H9 (cell line): Measurements from ENCODE around the gene MCU. TPM values are rescaled to one million over a fixed set of nuclear protein-coding genes. Genes with fewer than 3 reads are reported as not detected.

Source experiments
- DNase-seq: peaks from one replicate; pipeline ENCODE4 v3.0.0-alpha.2; 2017
- H2AFZ ChIP-seq: one replicate; pipeline ENCODE4 v1.6.1; 2013; ENCODE audit warnings: mild to moderate bottlenecking, low read length, control low read depth, moderate library complexity
- H2AK5ac ChIP-seq: 2 replicates; pipeline ENCODE4 v1.6.1; 2013; ENCODE audit warnings: low read length, control low read depth, mixed read lengths; ENCODE audit not compliant: insufficient read length
- H2BK120ac ChIP-seq: one replicate; pipeline ENCODE4 v1.6.1; 2013; ENCODE audit warnings: low read depth, mild to moderate bottlenecking, low read length, control low read depth, inconsistent platforms; ENCODE audit not compliant: poor library complexity, severe bottlenecking
- H2BK12ac ChIP-seq: 2 replicates; pipeline ENCODE4 v1.6.1; 2013; ENCODE audit warnings: low read length, control low read depth, mixed read lengths, low read depth; ENCODE audit not compliant: insufficient read length
- H2BK15ac ChIP-seq: 2 replicates; pipeline ENCODE4 v1.6.1; 2013; ENCODE audit warnings: low read depth, low read length, control low read depth
- H2BK20ac ChIP-seq: one replicate; pipeline ENCODE4 v1.6.1; 2013; ENCODE audit warnings: low read depth, mild to moderate bottlenecking, low read length, control low read depth, inconsistent platforms; ENCODE audit not compliant: poor library complexity, severe bottlenecking
- H2BK5ac ChIP-seq: 2 replicates; pipeline ENCODE4 v1.6.1; 2013; ENCODE audit warnings: low read length, control low read depth, mixed read lengths; ENCODE audit not compliant: insufficient read length
- H3K14ac ChIP-seq: 2 replicates; pipeline ENCODE4 v1.6.1; 2013; ENCODE audit warnings: low read length, control low read depth; ENCODE audit not compliant: insufficient read depth
- H3K18ac ChIP-seq: 2 replicates; pipeline ENCODE4 v1.6.1; 2013; ENCODE audit warnings: low read depth, mild to moderate bottlenecking, mixed read lengths, low read length, control low read depth; ENCODE audit not compliant: insufficient read length
- H3K23ac ChIP-seq: 2 replicates; pipeline ENCODE4 v1.6.1; 2013; ENCODE audit warnings: low read length, control low read depth, mixed read lengths, low read depth; ENCODE audit not compliant: insufficient read length
- H3K23me2 ChIP-seq: 2 replicates; pipeline ENCODE4 v1.6.1; 2013; ENCODE audit warnings: low read depth, mild to moderate bottlenecking, mixed read lengths, low read length, control low read depth; ENCODE audit not compliant: insufficient read length, poor library complexity, severe bottlenecking
- H3K27ac ChIP-seq: 2 replicates; pipeline ENCODE4 v1.5.1; 2013; ENCODE audit warnings: low read length, control low read depth, mixed read lengths, low read depth; ENCODE audit not compliant: insufficient read length
- H3K27me3 ChIP-seq: 2 replicates; pipeline ENCODE4 v1.6.1; 2013; ENCODE audit warnings: low read length, control low read depth, inconsistent platforms; ENCODE audit not compliant: insufficient read depth
- H3K4ac ChIP-seq: 2 replicates; pipeline ENCODE4 v1.6.1; 2013; ENCODE audit warnings: low read depth, mild to moderate bottlenecking, control low read depth, inconsistent platforms, low read length, moderate library complexity
- H3K4me1 ChIP-seq: 2 replicates; pipeline ENCODE4 v1.6.1; 2013; ENCODE audit warnings: low read length, control low read depth, inconsistent platforms; ENCODE audit not compliant: insufficient read depth
- H3K4me2 ChIP-seq: 2 replicates; pipeline ENCODE4 v1.6.1; 2013; ENCODE audit warnings: low read length, control low read depth, mixed read lengths; ENCODE audit not compliant: insufficient read length, insufficient read depth
- H3K56ac ChIP-seq: 2 replicates; pipeline ENCODE4 v1.6.1; 2013; ENCODE audit warnings: low read depth, mild to moderate bottlenecking, mixed read lengths, low read length, control low read depth; ENCODE audit not compliant: insufficient read length
- H3K79me1 ChIP-seq: 2 replicates; pipeline ENCODE4 v1.6.1; 2013; ENCODE audit warnings: low read depth, mild to moderate bottlenecking, moderate library complexity, low read length, control low read depth, inconsistent platforms; ENCODE audit not compliant: insufficient read depth, poor library complexity, severe bottlenecking
- H3K79me2 ChIP-seq: 2 replicates; pipeline ENCODE4 v1.6.1; 2013; ENCODE audit warnings: low read length, control low read depth, inconsistent platforms; ENCODE audit not compliant: insufficient read depth
- H3K9ac ChIP-seq: 2 replicates; pipeline ENCODE4 v1.6.1; 2013; ENCODE audit warnings: low read length, control low read depth, mixed read lengths; ENCODE audit not compliant: insufficient read length; ENCODE audit errors: extremely low read depth
- H3K9me3 ChIP-seq: one replicate; pipeline ENCODE4 v1.6.1; 2013; ENCODE audit warnings: low read depth, low read length, inconsistent platforms; ENCODE audit not compliant: control insufficient read depth
- H3T11ph ChIP-seq: one replicate; pipeline ENCODE4 v1.6.1; 2013; ENCODE audit warnings: mild to moderate bottlenecking, low read length, control low read depth, inconsistent platforms
- H4K20me1 ChIP-seq: one replicate; pipeline ENCODE4 v1.6.1; 2013; ENCODE audit not compliant: control insufficient read depth, insufficient read length, insufficient read depth
- H4K5ac ChIP-seq: 2 replicates; pipeline ENCODE4 v1.6.1; 2013; ENCODE audit warnings: low read depth, mild to moderate bottlenecking, mixed read lengths, low read length, control low read depth; ENCODE audit not compliant: insufficient read length
- H4K8ac ChIP-seq: replicated peaks from 2 replicates; pipeline ENCODE4 v1.6.1; 2013; ENCODE audit warnings: low read length, control low read depth, mixed read lengths, low read depth; ENCODE audit not compliant: insufficient read length
- H4K91ac ChIP-seq: 2 replicates; pipeline ENCODE4 v1.6.1; 2013; ENCODE audit warnings: low read depth, mild to moderate bottlenecking, moderate library complexity, mixed read lengths, low read length, control low read depth; ENCODE audit not compliant: insufficient read length
- H3K27ac Mint-ChIP-seq, 3 experiments: 2 replicates in 2 of 3; 3 replicates in 1 of 3; pipeline ENCODE4 v1.8.0; 2020 to 2021; ENCODE audit warnings: mixed read lengths in 3 of 3, mild to moderate bottlenecking in 1 of 3, moderate library complexity in 1 of 3
- H3K27me3 Mint-ChIP-seq: 2 replicates; pipeline ENCODE4 v1.8.0; 2021; ENCODE audit warnings: low read depth, mild to moderate bottlenecking, moderate library complexity, mixed read lengths
- H3K36me3 Mint-ChIP-seq, 3 experiments: 2 replicates in 2 of 3; 3 replicates in 1 of 3; pipeline ENCODE4 v1.8.0; 2020 to 2021; ENCODE audit warnings: low read depth in 3 of 3, mixed read lengths in 3 of 3; ENCODE audit not compliant: insufficient read depth in 1 of 3
- H3K4me1 Mint-ChIP-seq, 2 experiments: 2 replicates each; pipeline ENCODE4 v1.8.0; 2020; ENCODE audit warnings: mixed read lengths in 2 of 2
- H3K4me3 Mint-ChIP-seq, 2 experiments: 2 replicates in 1 of 2; 3 replicates in 1 of 2; pipeline ENCODE4 v1.8.0; 2020 to 2021; ENCODE audit warnings: mild to moderate bottlenecking in 2 of 2, mixed read lengths in 2 of 2, moderate library complexity in 1 of 2
- H3K9me3 Mint-ChIP-seq, 2 experiments: 2 replicates in 1 of 2; 3 replicates in 1 of 2; pipeline ENCODE4 v1.8.0; 2020; ENCODE audit warnings: mild to moderate bottlenecking in 2 of 2, mixed read lengths in 2 of 2, moderate library complexity in 1 of 2
- WGBS: extraction: QIAGEN DNeasy Blood & Tissue Kit; methylation state at CpG from one replicate; pipeline ENCODE4 v1.1.7; 2013; ENCODE audit warnings: missing lambda C conversion rate, low lambda C conversion rate, mixed read lengths; ENCODE audit not compliant: insufficient read length; ENCODE audit errors: extremely low coverage; 5-methylcytosine and 5-hydroxymethylcytosine counted together
- total RNA-seq: library from RNA; stranded (reverse); gene quantifications from 2 replicates; pipeline ENCODE4 v1.2.1, GENCODE V29; 2021
- TF ChIP-seq, protein P1 (sequence below): fragments of 200-600 bp; sonication (generic); conservative IDR thresholded peaks from 3 replicates; pipeline ENCODE4 v1.8.0; 2021; ENCODE audit warnings: antibody characterized with exemption, mild to moderate bottlenecking

Gene MCU
- total RNA-seq, 1 experiment from 2014 or later: 36.6 TPM

DNA sequence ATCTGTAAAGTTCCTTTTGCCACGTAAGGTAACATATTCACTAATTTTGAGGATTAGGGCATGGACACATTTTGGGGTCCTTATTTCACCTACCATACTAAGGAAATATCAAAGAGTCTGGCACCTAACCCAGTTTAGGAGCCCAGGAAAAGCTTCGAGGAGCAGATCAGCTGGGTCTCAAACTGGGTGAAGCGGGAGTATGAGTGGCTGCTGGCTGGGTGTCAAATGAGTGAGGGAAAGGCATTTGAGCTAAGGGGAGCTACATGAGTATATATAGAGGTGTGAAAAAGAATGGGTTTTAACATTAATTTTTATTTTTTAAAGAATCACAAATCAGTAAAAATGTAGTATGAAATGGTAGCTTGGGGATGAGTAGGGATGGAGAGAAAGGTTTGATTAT, 71.3 kb downstream of the MCU start:
- no peak overlapping the region for H3K4me3 Mint-ChIP-seq
- Histone ChIP-seq H2BK120ac (no peak overlapping the region), H3K23ac (no peak overlapping the region), H3K23me2 (no peaks in the 10 kb centered on the region), H3K4me1 (no peaks in the 10 kb centered on the region; the same call in 1 of the 2 replicates), H2AFZ (no peak overlapping the region), H3K79me1 (no peaks in the 10 kb centered on the region), H3K27ac (no peak overlapping the region), H4K5ac (no peak overlapping the region), H3K9ac (no peak overlapping the region), H3K18ac (no peak overlapping the region), H2BK20ac (no peak overlapping the region), H2BK5ac (no peak overlapping the region), H2BK12ac (no peak overlapping the region), H3K56ac (no peak overlapping the region), H4K8ac (no peak overlapping the region), H3K9me3 (no peaks in the 10 kb centered on the region), H3K4ac (no peak overlapping the region), H3K27me3 (no peaks in the 10 kb centered on the region), H4K91ac (no peak overlapping the region), H3T11ph (no peak overlapping the region), H3K14ac (no peak overlapping the region), H3K4me2 (no peak overlapping the region), H2AK5ac (no peak overlapping the region), H3K79me2 (no peaks in the 10 kb centered on the region), H2BK15ac (no peak overlapping the region), H4K20me1 (no peaks in the 10 kb centered on the region)
- no peaks in the 10 kb centered on the region for H3K27me3 Mint-ChIP-seq
- TF ChIP-seq, protein P1, sequence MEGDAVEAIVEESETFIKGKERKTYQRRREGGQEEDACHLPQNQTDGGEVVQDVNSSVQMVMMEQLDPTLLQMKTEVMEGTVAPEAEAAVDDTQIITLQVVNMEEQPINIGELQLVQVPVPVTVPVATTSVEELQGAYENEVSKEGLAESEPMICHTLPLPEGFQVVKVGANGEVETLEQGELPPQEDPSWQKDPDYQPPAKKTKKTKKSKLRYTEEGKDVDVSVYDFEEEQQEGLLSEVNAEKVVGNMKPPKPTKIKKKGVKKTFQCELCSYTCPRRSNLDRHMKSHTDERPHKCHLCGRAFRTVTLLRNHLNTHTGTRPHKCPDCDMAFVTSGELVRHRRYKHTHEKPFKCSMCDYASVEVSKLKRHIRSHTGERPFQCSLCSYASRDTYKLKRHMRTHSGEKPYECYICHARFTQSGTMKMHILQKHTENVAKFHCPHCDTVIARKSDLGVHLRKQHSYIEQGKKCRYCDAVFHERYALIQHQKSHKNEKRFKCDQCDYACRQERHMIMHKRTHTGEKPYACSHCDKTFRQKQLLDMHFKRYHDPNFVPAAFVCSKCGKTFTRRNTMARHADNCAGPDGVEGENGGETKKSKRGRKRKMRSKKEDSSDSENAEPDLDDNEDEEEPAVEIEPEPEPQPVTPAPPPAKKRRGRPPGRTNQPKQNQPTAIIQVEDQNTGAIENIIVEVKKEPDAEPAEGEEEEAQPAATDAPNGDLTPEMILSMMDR: no peak
- H3K9me3 Mint-ChIP-seq: no peaks in the 10 kb centered on the region
- H3K27ac Mint-ChIP-seq: peak overlapping the region in 2 of 3 experiments; percentile 40 to 56; a peak in 2 of 7 replicates
- DNase-seq: no peak
- no CpG with 5 or more reads among the region's 3 CpGs for WGBS
- H3K36me3 Mint-ChIP-seq: no peaks in the 10 kb centered on the region; a peak in 1 of 7 replicates
- peaks cover 17 to 24% of the 10 kb centered on the region in 2 experiments for H3K4me1 Mint-ChIP-seq
